GM18907 (cell line): ENCODE results near the gene LUC7L.
"Not testable (repeated sequence)": the region's sequence is repeated elsewhere in the genome, so short reads cannot be mapped to it uniquely, and the experiment has no call there.

Source experiments
- ATAC-seq: cut with Tn5 transposase; IDR thresholded peaks from one replicate; pipeline ENCODE4 v1.9.1; 2021; ENCODE audit warnings: mild to moderate bottlenecking, moderate library complexity; ENCODE audit not compliant: unreplicated experiment

LUC7L gene

DNA sequence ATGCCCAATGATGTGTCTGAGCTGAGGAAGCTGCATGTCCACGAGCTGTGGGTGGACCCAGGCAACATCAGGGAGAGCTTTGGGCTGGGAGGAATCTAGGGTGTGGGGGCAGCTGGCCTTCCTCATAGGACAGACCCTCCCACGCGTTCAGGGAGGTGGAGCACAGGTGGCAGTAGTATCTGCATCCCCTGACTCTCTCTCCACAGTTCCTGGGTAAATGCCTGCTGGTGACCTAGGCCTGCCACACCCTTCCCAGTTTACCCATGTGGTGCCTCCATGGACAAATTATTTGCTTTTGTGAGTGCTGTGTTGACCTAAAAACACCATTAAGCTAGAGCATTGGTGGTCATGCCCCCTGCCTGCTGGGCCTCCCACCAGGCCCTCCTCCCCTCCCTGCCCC lies 60.2 kb downstream of the LUC7L start:
- no peak for ATAC-seq

DNA sequence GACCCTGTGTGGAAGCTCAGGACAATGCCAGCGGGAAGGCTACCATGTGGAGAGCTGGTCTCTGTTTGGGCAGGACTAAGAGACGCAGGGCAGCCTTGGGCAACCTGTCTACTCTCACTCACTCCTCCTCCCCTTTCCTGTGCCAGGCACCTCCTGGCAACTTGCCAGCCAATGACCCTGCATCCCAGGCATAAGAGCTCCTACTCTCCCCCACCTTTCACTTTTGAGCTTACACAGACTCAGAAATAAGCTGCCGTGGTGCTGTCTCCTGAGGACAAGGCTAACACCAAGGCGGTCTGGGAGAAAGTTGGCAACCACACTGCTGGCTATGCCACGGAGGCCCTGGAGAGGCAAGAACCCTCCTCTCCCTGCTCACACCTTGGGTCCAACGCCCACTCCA lies 60.8 kb downstream of the LUC7L start:
- ATAC-seq = no peak

DNA sequence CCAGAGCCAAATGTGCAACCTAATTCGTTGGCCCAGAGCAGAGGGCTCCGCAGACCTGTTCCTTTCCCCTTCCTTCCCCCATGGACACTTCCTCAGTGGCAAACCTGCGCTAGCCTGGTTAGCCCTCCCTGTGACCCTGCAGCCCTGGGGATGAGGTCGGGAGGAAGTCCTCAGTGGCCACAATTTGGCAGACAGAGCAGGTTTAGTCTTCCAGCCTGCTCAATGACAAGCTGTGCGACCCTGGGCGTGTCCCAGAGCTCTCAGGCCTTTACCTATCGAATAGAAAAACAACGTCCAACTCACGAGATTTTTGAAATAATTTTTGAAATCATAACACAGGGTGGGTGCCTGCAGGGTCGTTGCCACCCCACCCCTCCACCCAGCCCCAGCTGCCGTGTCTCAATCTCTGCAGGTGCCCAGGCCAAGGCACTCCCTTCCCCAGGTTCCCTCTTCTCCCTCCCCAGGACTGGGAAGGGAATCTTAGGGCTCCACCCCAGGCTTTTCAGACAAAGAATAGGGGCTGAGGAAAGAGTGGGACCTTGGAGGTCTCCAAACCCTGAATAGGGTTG lies 62.0 kb downstream of the LUC7L start:
- ATAC-seq = no peak

GRCh38 chr16:166375-167121 lies 62.7 kb downstream of the LUC7L start:
- no peak for ATAC-seq

DNA sequence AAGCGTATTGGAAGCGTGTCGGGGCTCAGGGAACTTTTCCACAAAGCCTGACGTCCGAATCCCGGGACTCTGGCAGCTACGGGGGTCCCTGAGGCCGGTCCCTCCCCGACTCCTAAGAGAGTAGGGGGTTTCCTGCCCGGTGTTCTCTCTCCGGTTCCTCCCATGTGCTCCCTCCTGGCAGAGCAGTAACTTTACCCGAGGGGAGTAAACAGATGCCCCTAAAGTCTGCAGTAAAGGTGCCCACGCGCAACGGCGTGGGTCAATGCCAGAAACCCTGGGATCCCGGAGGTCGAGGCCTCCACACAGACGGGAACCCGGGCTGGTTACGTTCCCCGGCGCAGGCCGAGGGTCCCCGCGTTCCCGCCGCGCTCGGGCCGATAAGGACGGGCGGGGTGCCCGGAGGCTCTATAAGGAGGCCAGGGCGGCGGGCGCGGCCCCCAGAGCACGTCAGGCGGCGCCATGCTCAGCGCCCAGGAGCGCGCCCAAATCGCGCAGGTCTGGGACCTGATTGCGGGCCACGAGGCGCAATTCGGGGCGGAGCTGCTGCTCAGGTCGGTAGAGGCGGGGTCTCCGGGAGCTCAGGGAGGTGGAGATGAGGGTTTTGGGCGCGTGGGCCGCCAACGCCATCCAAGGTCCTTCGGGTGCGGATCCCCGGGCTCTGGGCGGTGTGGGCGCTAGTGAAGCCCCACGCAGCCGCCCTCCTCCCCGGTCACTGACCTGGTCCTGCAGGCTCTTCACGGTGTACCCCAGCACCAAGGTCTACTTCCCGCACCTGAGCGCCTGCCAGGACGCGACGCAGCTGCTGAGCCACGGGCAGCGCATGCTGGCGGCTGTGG lies 63.5 kb downstream of the LUC7L start, which contains the start of gene HBM:
TSS of gene HBM (plus strand) at position 440 of the 836 bp plus-strand sequence. CDS start at position 460, 20 bp downstream.
- no peak for ATAC-seq

DNA sequence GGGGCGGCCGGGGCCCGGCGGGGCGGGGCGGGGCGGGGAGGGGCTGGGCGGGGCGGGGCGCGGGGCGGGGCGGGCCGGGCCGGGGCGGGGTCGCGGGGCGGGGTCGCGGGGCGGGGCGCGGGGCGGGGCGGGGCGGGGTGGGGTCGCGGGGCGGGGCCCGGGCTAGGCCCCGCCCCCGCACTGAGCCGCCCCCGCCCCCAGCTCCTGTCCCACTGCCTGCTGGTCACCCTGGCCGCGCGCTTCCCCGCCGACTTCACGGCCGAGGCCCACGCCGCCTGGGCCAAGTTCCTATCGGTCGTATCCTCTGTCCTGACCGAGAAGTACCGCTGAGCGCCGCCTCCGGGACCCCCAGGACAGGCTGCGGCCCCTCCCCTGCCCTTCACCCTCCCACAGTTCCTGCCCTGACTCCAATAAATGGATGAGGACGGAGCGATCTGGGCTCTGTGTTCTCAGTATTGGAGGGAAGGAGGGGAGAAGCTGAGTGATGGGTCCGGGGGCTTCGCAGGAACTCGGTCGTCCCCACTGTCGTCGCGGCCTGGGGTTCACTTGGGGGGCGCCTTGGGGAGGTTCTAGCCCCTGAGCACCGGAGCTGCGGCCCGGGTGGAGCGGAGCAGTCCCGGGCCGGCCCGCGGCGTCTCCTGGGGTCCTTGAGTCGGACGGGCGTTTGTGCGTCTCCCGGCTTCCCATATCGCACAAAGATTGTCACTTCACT lies 64.3 kb downstream of the LUC7L start:
- ATAC-seq = no peak

- ATAC-seq = not testable (repeated sequence)
These were observed 65.0 kb downstream of the LUC7L start for GRCh38 chr16:164134-164823.

DNA sequence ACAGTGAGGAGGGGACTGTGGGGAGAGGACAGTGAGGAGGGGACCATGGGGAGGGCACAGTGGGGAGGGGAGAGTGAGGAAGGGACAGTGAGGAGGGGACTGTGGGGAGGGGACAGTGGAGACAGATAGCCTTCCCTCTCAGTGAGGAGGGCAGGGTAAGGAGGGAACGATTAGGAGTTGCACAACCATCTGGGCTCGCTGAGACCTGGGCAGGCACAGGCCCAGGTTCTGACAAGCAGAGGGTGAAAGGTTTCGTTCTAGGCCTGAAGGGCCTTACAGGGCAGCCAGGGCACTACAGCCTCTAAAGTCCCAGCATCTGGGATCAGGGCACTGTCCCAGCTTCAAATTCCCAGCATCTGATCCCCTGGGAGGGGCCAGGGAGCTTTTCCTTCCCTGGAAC lies 65.6 kb downstream of the LUC7L start:
- ATAC-seq = not testable (repeated sequence)

- not testable (repeated sequence) for ATAC-seq
These were observed 66.1 kb downstream of the LUC7L start for GRCh38 chr16:163139-163538.

- no peak for ATAC-seq
These were observed 66.8 kb downstream of the LUC7L start for GRCh38 chr16:162271-162991.

GRCh38 chr16:160691-161190 lies 68.5 kb downstream of the LUC7L start:
- no peak for ATAC-seq

DNA sequence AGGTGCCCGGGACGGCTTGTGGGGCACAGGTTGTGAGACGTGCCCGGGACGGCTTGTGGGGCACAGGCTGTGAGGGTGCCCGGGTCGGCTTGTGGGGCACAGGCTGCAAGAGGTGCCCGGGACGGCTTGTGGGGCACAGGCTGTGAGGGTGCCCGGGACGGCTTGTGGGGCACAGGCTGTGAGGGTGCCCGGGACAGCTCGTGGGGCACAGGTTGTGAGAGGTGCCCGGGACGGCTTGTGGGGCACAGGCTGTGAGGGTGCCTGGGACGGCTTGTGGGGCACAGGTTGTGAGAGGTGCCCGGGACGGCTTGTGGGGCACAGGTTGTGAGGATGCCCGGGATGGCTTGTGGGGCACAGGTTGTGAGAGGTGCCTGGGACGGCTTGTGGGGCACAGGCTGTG lies 69.0 kb downstream of the LUC7L start:
- ATAC-seq = not testable (repeated sequence)

DNA sequence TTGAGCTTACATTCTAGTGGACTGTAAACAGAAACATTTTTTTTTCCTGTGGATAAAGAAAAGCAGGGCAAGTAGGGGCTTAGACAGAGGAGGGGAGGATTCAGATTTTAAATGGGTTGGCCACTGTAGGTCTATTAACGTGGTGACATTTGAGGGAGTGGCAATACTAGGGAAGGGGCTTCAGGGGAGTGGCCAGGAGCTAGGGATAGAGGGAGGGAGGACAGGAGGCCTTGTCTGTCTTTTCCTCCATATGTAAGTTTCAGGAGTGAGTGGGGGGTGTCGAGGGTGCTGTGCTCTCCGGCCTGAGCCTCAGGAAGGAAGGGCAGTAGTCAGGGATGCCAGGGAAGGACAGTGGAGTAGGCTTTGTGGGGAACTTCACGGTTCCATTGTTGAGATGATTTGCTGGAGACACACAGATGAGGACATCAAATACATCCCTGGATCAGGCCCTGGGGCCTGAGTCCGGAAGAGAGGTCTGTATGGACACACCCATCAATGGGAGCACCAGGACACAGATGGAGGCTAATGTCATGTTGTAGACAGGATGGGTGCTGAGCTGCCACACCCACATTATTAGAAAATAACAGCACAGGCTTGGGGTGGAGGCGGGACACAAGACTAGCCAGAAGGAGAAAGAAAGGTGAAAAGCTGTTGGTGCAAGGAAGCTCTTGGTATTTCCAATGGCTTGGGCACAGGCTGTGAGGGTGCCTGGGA lies 70.0 kb downstream of the LUC7L start:
- no peak for ATAC-seq

DNA sequence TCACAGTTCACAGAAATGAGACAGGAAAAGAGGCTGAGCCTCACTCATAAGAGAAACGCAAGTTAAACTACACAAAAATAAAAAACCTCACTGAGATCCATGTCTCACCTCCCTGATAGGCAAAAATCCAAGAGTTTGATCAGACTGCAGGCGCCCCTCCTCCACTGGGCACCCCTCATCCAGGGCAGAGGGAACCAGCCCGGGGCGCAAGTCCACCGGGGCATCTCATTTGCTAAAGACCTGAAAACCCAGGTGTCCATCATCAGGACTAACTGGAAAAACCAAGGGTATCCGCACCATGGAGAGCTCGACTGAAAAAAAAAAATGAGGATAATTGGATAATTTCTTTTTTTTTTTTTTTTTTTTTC lies 74.2 kb downstream of the LUC7L start:
- ATAC-seq = no peak

DNA sequence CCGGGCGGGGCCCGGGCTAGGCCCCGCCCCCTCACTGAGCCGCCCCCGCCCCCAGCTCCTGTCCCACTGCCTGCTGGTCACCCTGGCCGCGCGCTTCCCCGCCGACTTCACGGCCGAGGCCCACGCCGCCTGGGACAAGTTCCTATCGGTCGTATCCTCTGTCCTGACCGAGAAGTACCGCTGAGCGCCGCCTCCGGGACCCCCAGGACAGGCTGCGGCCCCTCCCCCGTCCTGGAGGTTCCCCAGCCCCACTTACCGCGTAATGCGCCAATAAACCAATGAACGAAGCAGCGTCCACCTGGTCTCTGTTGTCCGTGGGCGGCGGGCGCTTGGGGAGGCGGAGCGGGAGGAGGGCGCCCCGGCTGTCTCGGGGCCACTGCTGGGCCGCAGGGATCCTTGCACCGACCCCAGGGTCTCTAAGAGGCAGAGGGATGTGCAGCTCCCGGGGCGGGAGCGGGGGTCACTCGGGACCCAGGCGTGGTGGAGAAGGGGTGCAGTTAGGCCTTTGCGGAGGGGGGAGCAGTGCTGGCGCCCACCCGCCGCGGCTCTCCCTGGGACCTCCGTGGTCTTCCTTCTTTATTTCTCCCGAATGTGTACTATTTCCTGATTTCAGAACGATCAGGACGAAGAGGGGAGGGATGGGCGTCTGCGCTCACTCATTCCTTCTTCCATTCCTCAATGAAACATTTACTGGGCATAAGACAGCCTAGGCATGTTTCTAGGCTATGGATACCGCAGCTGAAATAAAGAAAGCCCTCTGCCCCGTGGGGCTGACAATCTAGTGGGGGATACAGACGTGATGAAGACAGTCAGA lies 74.8 kb downstream of the LUC7L start:
- ATAC-seq = no peak

GRCh38 chr16:153550-154216 lies 75.6 kb downstream of the LUC7L start:
- not testable (repeated sequence) for ATAC-seq

DNA sequence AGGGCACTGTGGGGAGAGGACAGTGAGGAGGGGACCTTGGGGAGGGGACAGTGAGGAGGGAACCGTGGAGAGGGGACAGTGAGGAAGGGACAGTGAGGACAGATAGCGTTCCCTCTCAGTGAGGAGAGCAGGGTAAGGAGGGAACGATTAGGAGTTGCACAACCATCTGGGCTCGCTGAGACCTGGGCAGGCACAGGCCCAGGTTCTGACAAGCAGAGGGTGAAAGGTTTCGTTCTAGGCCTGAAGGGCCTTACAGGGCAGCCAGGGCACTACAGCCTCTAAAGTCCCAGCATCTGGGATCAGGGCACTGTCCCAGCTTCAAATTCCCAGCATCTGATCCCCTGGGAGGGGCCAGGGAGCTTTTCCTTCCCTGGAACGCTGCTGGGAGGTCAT lies 76.1 kb downstream of the LUC7L start:
- ATAC-seq = not testable (repeated sequence)
